ENCODE measurements around the gene PTOV1.

The PTOV1 gene

DNA sequence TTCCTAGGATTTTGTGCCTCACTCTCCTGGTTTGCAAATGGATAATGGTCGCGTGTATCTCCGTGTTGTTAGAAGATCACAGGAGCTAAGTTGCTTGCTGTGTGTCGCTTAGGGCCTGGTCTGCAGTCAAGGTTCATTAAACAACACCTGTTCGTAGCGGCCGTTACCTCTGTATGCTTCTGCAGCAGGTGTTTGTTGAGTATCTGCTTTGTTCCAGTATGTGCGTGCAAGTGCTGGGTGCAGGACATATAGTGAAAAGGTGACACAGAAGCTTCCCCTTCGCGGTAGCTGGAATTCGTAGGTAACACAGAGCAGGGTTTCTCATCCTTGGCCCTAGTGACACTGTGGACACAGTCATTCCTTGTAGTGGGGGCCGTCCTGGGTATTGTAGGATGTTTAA is 27.5 kb upstream of the PTOV1 start:
- TF ChIP-seq, protein P1, sequence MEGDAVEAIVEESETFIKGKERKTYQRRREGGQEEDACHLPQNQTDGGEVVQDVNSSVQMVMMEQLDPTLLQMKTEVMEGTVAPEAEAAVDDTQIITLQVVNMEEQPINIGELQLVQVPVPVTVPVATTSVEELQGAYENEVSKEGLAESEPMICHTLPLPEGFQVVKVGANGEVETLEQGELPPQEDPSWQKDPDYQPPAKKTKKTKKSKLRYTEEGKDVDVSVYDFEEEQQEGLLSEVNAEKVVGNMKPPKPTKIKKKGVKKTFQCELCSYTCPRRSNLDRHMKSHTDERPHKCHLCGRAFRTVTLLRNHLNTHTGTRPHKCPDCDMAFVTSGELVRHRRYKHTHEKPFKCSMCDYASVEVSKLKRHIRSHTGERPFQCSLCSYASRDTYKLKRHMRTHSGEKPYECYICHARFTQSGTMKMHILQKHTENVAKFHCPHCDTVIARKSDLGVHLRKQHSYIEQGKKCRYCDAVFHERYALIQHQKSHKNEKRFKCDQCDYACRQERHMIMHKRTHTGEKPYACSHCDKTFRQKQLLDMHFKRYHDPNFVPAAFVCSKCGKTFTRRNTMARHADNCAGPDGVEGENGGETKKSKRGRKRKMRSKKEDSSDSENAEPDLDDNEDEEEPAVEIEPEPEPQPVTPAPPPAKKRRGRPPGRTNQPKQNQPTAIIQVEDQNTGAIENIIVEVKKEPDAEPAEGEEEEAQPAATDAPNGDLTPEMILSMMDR (IDR thresholded peaks at IDR 0.05; ENCODE audit: insufficient read depth, low read length, poor library complexity, severe bottlenecking): no peak
- no peaks in the 10 kb centered on the region for H3K27me3 ChIP-seq (replicated peaks; ENCODE audit: control insufficient read depth, insufficient read depth, low read length)
- H3K36me3 ChIP-seq (ENCODE audit: control insufficient read depth, insufficient read depth, low read length): peaks cover 13% of the 10 kb centered on the region
- DNase-seq (ENCODE audit: extremely low read depth, insufficient read length): no peak
- no peak overlapping the region for H3K4me3 ChIP-seq (replicated peaks; ENCODE audit: low read depth, low read length)

DNA sequence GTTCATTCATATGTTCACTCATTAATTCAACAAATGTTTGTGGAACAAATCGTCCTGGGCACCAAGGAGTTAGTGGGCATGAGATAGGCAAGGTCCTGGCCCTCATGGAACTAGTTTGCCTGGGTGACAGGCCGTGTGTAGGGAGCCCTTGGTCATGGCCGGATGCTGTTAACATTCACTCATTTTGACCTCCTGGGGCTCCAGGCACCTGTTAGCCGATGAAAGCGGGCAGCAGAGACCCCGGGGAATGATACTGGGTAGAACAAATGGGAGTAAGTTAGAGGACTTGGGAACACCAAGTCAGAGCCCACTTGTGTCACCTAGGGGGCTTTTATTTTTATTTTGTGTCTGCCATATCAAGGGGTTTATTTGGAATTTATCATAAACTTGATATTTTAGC is 26.3 kb upstream of the PTOV1 start:
- DNase-seq (ENCODE audit: extremely low read depth, insufficient read length): no peak
- peaks cover 14% of the 10 kb centered on the region for H3K36me3 ChIP-seq (ENCODE audit: control insufficient read depth, insufficient read depth, low read length)
- TF ChIP-seq, protein P1 (IDR thresholded peaks at IDR 0.05; ENCODE audit: insufficient read depth, low read length, poor library complexity, severe bottlenecking): no peak

DNA sequence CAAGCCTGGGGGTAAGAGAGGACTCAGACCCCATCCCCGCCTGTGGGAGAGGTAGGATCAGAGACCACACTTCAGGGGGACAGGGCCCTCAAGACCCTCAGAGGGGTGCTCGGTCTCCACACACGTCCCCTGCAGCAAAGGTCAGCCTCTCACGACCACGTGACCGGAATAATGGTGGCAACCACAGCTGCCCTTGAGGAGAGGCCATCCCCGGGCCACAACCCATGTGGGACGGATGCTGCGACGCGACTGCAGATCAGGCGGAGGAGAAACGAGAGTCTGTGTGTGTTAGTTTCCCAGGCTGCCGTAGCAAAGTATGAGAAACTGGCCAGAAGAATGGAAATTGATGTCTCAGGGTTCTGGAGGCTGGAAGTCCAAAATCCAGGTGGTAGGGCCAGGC is 23.9 kb upstream of the PTOV1 start:
- Histone ChIP-seq H3K4me3 (replicated peaks; ENCODE audit: low read depth, low read length) (no peak overlapping the region), H3K36me3 (ENCODE audit: control insufficient read depth, insufficient read depth, low read length) (peaks cover 17% of the 10 kb centered on the region), H3K27me3 (replicated peaks; ENCODE audit: control insufficient read depth, insufficient read depth, low read length) (no peaks in the 10 kb centered on the region)
- DNase-seq (ENCODE audit: extremely low read depth, insufficient read length): no peak
- TF ChIP-seq, protein P1 (IDR thresholded peaks at IDR 0.05; ENCODE audit: insufficient read depth, low read length, poor library complexity, severe bottlenecking): no peak

More for the DNA sequence above, 26.3 kb upstream of the PTOV1 start:
- no peak overlapping the region for H3K4me3 ChIP-seq (replicated peaks; ENCODE audit: low read depth, low read length)
- H3K27me3 ChIP-seq (replicated peaks; ENCODE audit: control insufficient read depth, insufficient read depth, low read length): no peaks in the 10 kb centered on the region

DNA sequence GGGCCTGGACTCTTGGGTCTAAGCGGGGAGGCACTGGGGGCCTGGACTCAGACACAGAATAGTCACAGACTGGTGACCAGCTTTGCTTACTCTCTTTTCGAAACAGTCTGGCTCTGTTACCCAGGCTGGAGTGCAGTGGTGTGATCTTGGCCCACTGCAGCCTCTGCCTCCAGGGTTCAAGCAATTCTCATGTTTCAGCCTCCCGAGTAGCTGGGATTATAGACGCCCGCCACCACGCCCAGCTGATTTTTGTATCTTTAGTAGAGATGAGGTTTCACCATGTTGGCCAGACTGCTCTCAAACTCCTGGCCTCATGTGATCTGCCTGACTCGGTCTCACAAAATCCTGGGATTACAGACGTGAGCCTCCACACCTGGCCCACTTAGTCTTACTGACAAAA is 21.8 kb upstream of the PTOV1 start:
- DNase-seq (ENCODE audit: extremely low read depth, insufficient read length): no peak
- peaks cover 28% of the 10 kb centered on the region for H3K36me3 ChIP-seq (ENCODE audit: control insufficient read depth, insufficient read depth, low read length)

GRCh38 chr19:49829721-49830120 is 21.2 kb upstream of the PTOV1 start:
- TF ChIP-seq, protein P1 (IDR thresholded peaks at IDR 0.05; ENCODE audit: insufficient read depth, low read length, poor library complexity, severe bottlenecking): no peak
- Histone ChIP-seq H3K36me3 (ENCODE audit: control insufficient read depth, insufficient read depth, low read length) (peaks cover 29% of the 10 kb centered on the region), H3K4me3 (replicated peaks; ENCODE audit: low read depth, low read length) (no peak overlapping the region), H3K27me3 (replicated peaks; ENCODE audit: control insufficient read depth, insufficient read depth, low read length) (no peaks in the 10 kb centered on the region)
- no peak for DNase-seq (ENCODE audit: extremely low read depth, insufficient read length)

More for the DNA sequence above, 21.8 kb upstream of the PTOV1 start:
- Histone ChIP-seq H3K27me3 (replicated peaks; ENCODE audit: control insufficient read depth, insufficient read depth, low read length) (no peaks in the 10 kb centered on the region), H3K4me3 (replicated peaks; ENCODE audit: low read depth, low read length) (no peak overlapping the region)
- TF ChIP-seq, protein P1 (IDR thresholded peaks at IDR 0.05; ENCODE audit: insufficient read depth, low read length, poor library complexity, severe bottlenecking): no peak

GRCh38 chr19:49830766-49831165 is 20.2 kb upstream of the PTOV1 start:
- Histone ChIP-seq H3K36me3 (ENCODE audit: control insufficient read depth, insufficient read depth, low read length) (peaks cover 37% of the 10 kb centered on the region), H3K27me3 (replicated peaks; ENCODE audit: control insufficient read depth, insufficient read depth, low read length) (no peaks in the 10 kb centered on the region), H3K4me3 (replicated peaks; ENCODE audit: low read depth, low read length) (no peak overlapping the region)
- no peak for DNase-seq (ENCODE audit: extremely low read depth, insufficient read length)
- TF ChIP-seq, protein P1 (IDR thresholded peaks at IDR 0.05; ENCODE audit: insufficient read depth, low read length, poor library complexity, severe bottlenecking): no peak
